Measurements from ENCODE around the gene SAMD7.

The SAMD7 gene

GRCh38 chr3:169966951-169967915 is 55.9 kb downstream of the SAMD7 start:
- DNase-seq: peak; percentile 67

GRCh38 chr3:169968224-169968885 is 57.0 kb downstream of the SAMD7 start:
- DNase-seq: no peak

- no peak for DNase-seq
Observed at GRCh38 chr3:169969174-169970095, 58.1 kb downstream of the SAMD7 start.

- DNase-seq: no peak
Observed at GRCh38 chr3:169970847-169971246, 59.5 kb downstream of the SAMD7 start.

- no peak for DNase-seq
Observed at GRCh38 chr3:169971522-169971921, 60.1 kb downstream of the SAMD7 start.

- DNase-seq: no peak
Observed at GRCh38 chr3:169980055-169980454, 68.7 kb downstream of the SAMD7 start.

- no peak for DNase-seq
Observed at GRCh38 chr3:169984292-169984691, 72.9 kb downstream of the SAMD7 start.
